Neuronal stem cell (in vitro differentiated cells): ENCODE data around the gene GPC5.

Source experiments
- DNase-seq: peaks from one replicate; pipeline ENCODE4 v3.0.0-alpha.2; 2013; ENCODE audit warnings: low spot score
- H2AFZ ChIP-seq: one replicate; pipeline ENCODE4 v1.6.1; 2013; ENCODE audit warnings: mild to moderate bottlenecking, low read length, inconsistent platforms
- H2AK5ac ChIP-seq: 2 replicates; pipeline ENCODE4 v1.6.1; 2013; ENCODE audit warnings: low read depth, mild to moderate bottlenecking, inconsistent platforms, low read length, moderate library complexity, mixed read lengths
- H2BK120ac ChIP-seq: 2 replicates; pipeline ENCODE4 v1.6.1; 2013; ENCODE audit warnings: low read depth, mild to moderate bottlenecking, inconsistent platforms, low read length, moderate library complexity, mixed read lengths
- H2BK12ac ChIP-seq: one replicate; pipeline ENCODE4 v1.6.1; 2013; ENCODE audit warnings: low read length, inconsistent platforms
- H2BK15ac ChIP-seq: 2 replicates; pipeline ENCODE4 v1.6.1; 2013; ENCODE audit warnings: mild to moderate bottlenecking, low read length, inconsistent platforms, mixed read lengths
- H2BK5ac ChIP-seq: one replicate; pipeline ENCODE4 v1.6.1; 2013; ENCODE audit warnings: inconsistent platforms, mild to moderate bottlenecking, low read length, moderate library complexity
- H3K14ac ChIP-seq: one replicate; pipeline ENCODE4 v1.6.1; 2013; ENCODE audit warnings: low read length, inconsistent platforms
- H3K18ac ChIP-seq: 2 replicates; pipeline ENCODE4 v1.6.1; 2013; ENCODE audit warnings: low read length, inconsistent platforms
- H3K23ac ChIP-seq: 2 replicates; pipeline ENCODE4 v1.6.1; 2013; ENCODE audit warnings: low read depth, mild to moderate bottlenecking, mixed read lengths, low read length, inconsistent platforms; ENCODE audit not compliant: poor library complexity
- H3K27ac ChIP-seq: replicated peaks from 3 replicates; pipeline ENCODE4 v1.5.1; 2013; ENCODE audit warnings: low read length, inconsistent platforms
- H3K27me3 ChIP-seq, 3 experiments: 2 replicates each; pipeline ENCODE4 v1.6.1; 2013; ENCODE audit warnings: low read length in 3 of 3, mild to moderate bottlenecking in 2 of 3, inconsistent platforms in 1 of 3, low read depth in 1 of 3, mixed read lengths in 1 of 3, moderate library complexity in 1 of 3; ENCODE audit not compliant: control insufficient read depth in 3 of 3, insufficient read depth in 3 of 3
- H3K36me3 ChIP-seq, 2 donors: replicated peaks in 1 of 2; 2 replicates each; pipeline ENCODE4 v1.6.1; 2013; ENCODE audit warnings: low read length in 2 of 2; ENCODE audit not compliant: control insufficient read depth in 2 of 2, insufficient read depth in 2 of 2
- H3K4ac ChIP-seq: 2 replicates; pipeline ENCODE4 v1.6.1; 2013; ENCODE audit warnings: inconsistent platforms, mild to moderate bottlenecking, low read length, moderate library complexity
- H3K4me1 ChIP-seq, 2 donors: 1 replicate in 1 of 2; 2 replicates in 1 of 2; pipeline ENCODE4 v1.6.1; 2013; ENCODE audit warnings: low read length in 2 of 2, low read depth in 1 of 2; ENCODE audit not compliant: control insufficient read depth in 2 of 2, insufficient read depth in 1 of 2
- H3K4me2 ChIP-seq: one replicate; pipeline ENCODE4 v1.6.1; 2013; ENCODE audit warnings: mild to moderate bottlenecking, low read length, inconsistent platforms; ENCODE audit not compliant: insufficient read depth, poor library complexity, severe bottlenecking
- H3K4me3 ChIP-seq, 2 donors: 2 replicates each; pipeline ENCODE4 v1.5.1; 2013; ENCODE audit warnings: low read length in 2 of 2, mild to moderate bottlenecking in 2 of 2, inconsistent platforms in 1 of 2, moderate library complexity in 1 of 2
- H3K79me1 ChIP-seq: one replicate; pipeline ENCODE4 v1.6.1; 2013; ENCODE audit warnings: low read depth, mild to moderate bottlenecking, inconsistent platforms, low read length, moderate library complexity
- H3K9ac ChIP-seq: one replicate; pipeline ENCODE4 v1.6.1; 2013; ENCODE audit warnings: mild to moderate bottlenecking, low read depth, low read length, inconsistent platforms; ENCODE audit not compliant: poor library complexity
- H3K9me3 ChIP-seq, 2 donors: replicated peaks in 1 of 2; 2 replicates each; pipeline versions ENCODE3 to v1.6.1; 2013; ENCODE audit warnings: low read length in 2 of 2, mild to moderate bottlenecking in 2 of 2, inconsistent platforms in 1 of 2, low read depth in 1 of 2, mixed read lengths in 1 of 2, moderate library complexity in 1 of 2; ENCODE audit not compliant: control insufficient read depth in 2 of 2, insufficient read depth in 1 of 2
- H4K8ac ChIP-seq: one replicate; pipeline ENCODE4 v1.6.1; 2013; ENCODE audit warnings: low read depth, mild to moderate bottlenecking, inconsistent platforms, low read length, moderate library complexity
- H4K91ac ChIP-seq: one replicate; pipeline ENCODE4 v1.6.1; 2013; ENCODE audit warnings: low read length, low read depth, mild to moderate bottlenecking, inconsistent platforms; ENCODE audit not compliant: poor library complexity
- WGBS, 2 donors: extraction: QIAGEN DNeasy Blood & Tissue Kit; methylation state at CpG; one replicate each; pipeline ENCODE4 v1.1.7; 2013; ENCODE audit warnings: missing lambda C conversion rate in 2 of 2, mixed read lengths in 1 of 2; ENCODE audit not compliant: insufficient read length in 2 of 2, insufficient replicate concordance in 1 of 2; ENCODE audit errors: extremely low coverage in 2 of 2; 5-methylcytosine and 5-hydroxymethylcytosine counted together

Gene GPC5

GRCh38 chr13:92829930-92830329, 1431.5 kb downstream of the GPC5 start:
- no peak overlapping the region for H3K4me3 ChIP-seq
- no peak overlapping the region for H2BK12ac ChIP-seq
- H3K27me3 ChIP-seq, result no peaks in the 10 kb centered on the region
- H3K18ac ChIP-seq, result no peak overlapping the region
- WGBS, 2 donors, result no CpG with 5 or more reads among the region's 3 CpGs
- no peak overlapping the region for H3K4me2 ChIP-seq
- no peak overlapping the region for H3K9ac ChIP-seq
- H3K4me1 ChIP-seq, result no peaks in the 10 kb centered on the region
- H3K23ac ChIP-seq, result no peak overlapping the region
- no peaks in the 10 kb centered on the region for H3K79me1 ChIP-seq
- H4K91ac ChIP-seq, result no peak overlapping the region
- no peak for DNase-seq
- no peak overlapping the region for H2BK5ac ChIP-seq
- H3K4ac ChIP-seq, result no peak overlapping the region
- H3K27ac ChIP-seq, result no peak overlapping the region
- H2AK5ac ChIP-seq, result no peak overlapping the region
- H2BK120ac ChIP-seq, result no peak overlapping the region
- no peak overlapping the region for H2AFZ ChIP-seq
- no peak overlapping the region for H4K8ac ChIP-seq
- H3K14ac ChIP-seq, result no peak overlapping the region
- H3K36me3 ChIP-seq, result no peaks in the 10 kb centered on the region
- H3K9me3 ChIP-seq, result no peaks in the 10 kb centered on the region
- no peak overlapping the region for H2BK15ac ChIP-seq

DNA sequence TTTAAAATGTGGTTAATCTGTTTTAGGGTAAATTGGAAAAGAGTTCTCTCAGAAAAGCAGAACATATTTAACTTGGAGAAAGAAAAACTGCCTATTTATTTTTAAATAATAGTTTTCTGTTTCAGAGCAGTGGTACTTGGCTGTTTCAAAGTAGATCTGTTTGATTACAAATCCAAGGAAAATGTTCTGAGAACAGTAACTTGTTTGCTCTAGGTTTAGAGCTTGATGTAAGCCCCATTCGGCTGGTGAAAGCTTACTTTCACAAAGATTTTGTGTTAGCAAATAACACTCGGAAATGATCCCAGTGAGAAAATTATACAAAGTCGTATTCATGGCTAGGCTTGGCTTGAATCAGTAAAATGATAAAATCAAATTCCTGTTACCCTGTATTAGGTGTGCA, 1432.4 kb downstream of the GPC5 start:
- no peak overlapping the region for H3K14ac ChIP-seq
- H4K91ac ChIP-seq, result no peak overlapping the region
- H2BK12ac ChIP-seq, result no peak overlapping the region
- H3K9ac ChIP-seq, result no peak overlapping the region
- no peaks in the 10 kb centered on the region for H3K79me1 ChIP-seq
- WGBS, 2 donors, result no CpG with 5 or more reads among the region's 3 CpGs
- no peaks in the 10 kb centered on the region for H3K36me3 ChIP-seq
- no peak overlapping the region for H3K23ac ChIP-seq
- H3K27ac ChIP-seq, result no peak overlapping the region
- no peak overlapping the region for H2BK15ac ChIP-seq
- H2BK120ac ChIP-seq, result no peak overlapping the region
- H2AFZ ChIP-seq, result no peak overlapping the region
- no peak for DNase-seq
- H3K4me2 ChIP-seq, result no peak overlapping the region
- no peak overlapping the region for H4K8ac ChIP-seq
- no peaks in the 10 kb centered on the region for H3K27me3 ChIP-seq
- no peaks in the 10 kb centered on the region for H3K4me1 ChIP-seq
- H3K18ac ChIP-seq, result no peak overlapping the region
- H2AK5ac ChIP-seq, result no peak overlapping the region
- no peaks in the 10 kb centered on the region for H3K9me3 ChIP-seq
- H2BK5ac ChIP-seq, result no peak overlapping the region
- no peak overlapping the region for H3K4me3 ChIP-seq
- H3K4ac ChIP-seq, result no peak overlapping the region

- no peaks in the 10 kb centered on the region for H3K79me1 ChIP-seq
- H3K9me3 ChIP-seq, result no peaks in the 10 kb centered on the region
- no peak overlapping the region for H3K14ac ChIP-seq
- H2AK5ac ChIP-seq, result no peak overlapping the region
- H2AFZ ChIP-seq, result no peak overlapping the region
- no peaks in the 10 kb centered on the region for H3K27me3 ChIP-seq
- no peak overlapping the region for H3K18ac ChIP-seq
- DNase-seq, result no peak
- H3K27ac ChIP-seq, result no peak overlapping the region
- no peak overlapping the region for H3K9ac ChIP-seq
- H3K4me2 ChIP-seq, result no peak overlapping the region
- H3K4me1 ChIP-seq, result no peaks in the 10 kb centered on the region
- H4K8ac ChIP-seq, result no peak overlapping the region
- H2BK12ac ChIP-seq, result no peak overlapping the region
- no peak overlapping the region for H4K91ac ChIP-seq
- no peak overlapping the region for H3K4ac ChIP-seq
- WGBS, 2 donors, result no CpG with 5 or more reads among the region's 1 CpG
- no peak overlapping the region for H2BK15ac ChIP-seq
- H3K36me3 ChIP-seq, result no peaks in the 10 kb centered on the region
- H2BK5ac ChIP-seq, result no peak overlapping the region
- H3K4me3 ChIP-seq, result no peak overlapping the region
- no peak overlapping the region for H2BK120ac ChIP-seq
- H3K23ac ChIP-seq, result no peak overlapping the region
Observed at GRCh38 chr13:92833071-92833470, 1434.7 kb downstream of the GPC5 start.

DNA sequence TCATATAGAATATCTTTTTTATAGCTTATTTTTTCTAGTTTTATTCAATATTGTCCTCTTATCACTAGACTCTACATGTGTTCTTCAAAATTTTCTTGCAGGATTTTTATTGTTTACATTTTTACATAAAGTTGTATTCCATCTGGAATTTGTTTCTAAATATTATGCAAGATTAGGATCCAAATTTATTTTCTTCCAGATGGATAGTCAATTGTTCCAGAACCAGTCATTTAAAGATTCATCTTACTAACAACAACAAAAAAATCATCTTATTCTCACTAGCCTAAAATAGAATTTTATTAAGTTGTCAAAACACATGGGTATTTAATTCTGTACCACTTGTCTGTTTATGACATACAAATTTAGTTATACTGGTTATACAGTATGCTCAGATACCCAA, 1437.8 kb downstream of the GPC5 start:
- Histone ChIP-seq H3K79me1 (no peaks in the 10 kb centered on the region), H3K23ac (no peak overlapping the region), H2AFZ (no peak overlapping the region), H2BK120ac (no peak overlapping the region), H3K27ac (no peak overlapping the region), H2AK5ac (no peak overlapping the region), H3K4me2 (no peak overlapping the region), H2BK15ac (no peak overlapping the region), H3K4me1 (no peaks in the 10 kb centered on the region), H3K9ac (no peak overlapping the region), H3K27me3 (no peaks in the 10 kb centered on the region), H2BK12ac (no peak overlapping the region), H4K8ac (no peak overlapping the region), H3K18ac (no peak overlapping the region), H2BK5ac (no peak overlapping the region), H3K14ac (no peak overlapping the region), H3K9me3 (no peaks in the 10 kb centered on the region), H3K4ac (no peak overlapping the region), H3K36me3 (no peaks in the 10 kb centered on the region), H3K4me3 (no peak overlapping the region), H4K91ac (no peak overlapping the region)
- no peak for DNase-seq
